ENCODE measurements around the gene CLPTM1.
"Not testable (repeated sequence)": the region's sequence is repeated elsewhere in the genome, so short reads cannot be mapped to it uniquely, and the experiment has no call there.

The CLPTM1 gene, protein sequence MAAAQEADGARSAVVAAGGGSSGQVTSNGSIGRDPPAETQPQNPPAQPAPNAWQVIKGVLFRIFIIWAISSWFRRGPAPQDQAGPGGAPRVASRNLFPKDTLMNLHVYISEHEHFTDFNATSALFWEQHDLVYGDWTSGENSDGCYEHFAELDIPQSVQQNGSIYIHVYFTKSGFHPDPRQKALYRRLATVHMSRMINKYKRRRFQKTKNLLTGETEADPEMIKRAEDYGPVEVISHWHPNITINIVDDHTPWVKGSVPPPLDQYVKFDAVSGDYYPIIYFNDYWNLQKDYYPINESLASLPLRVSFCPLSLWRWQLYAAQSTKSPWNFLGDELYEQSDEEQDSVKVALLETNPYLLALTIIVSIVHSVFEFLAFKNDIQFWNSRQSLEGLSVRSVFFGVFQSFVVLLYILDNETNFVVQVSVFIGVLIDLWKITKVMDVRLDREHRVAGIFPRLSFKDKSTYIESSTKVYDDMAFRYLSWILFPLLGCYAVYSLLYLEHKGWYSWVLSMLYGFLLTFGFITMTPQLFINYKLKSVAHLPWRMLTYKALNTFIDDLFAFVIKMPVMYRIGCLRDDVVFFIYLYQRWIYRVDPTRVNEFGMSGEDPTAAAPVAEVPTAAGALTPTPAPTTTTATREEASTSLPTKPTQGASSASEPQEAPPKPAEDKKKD

DNA sequence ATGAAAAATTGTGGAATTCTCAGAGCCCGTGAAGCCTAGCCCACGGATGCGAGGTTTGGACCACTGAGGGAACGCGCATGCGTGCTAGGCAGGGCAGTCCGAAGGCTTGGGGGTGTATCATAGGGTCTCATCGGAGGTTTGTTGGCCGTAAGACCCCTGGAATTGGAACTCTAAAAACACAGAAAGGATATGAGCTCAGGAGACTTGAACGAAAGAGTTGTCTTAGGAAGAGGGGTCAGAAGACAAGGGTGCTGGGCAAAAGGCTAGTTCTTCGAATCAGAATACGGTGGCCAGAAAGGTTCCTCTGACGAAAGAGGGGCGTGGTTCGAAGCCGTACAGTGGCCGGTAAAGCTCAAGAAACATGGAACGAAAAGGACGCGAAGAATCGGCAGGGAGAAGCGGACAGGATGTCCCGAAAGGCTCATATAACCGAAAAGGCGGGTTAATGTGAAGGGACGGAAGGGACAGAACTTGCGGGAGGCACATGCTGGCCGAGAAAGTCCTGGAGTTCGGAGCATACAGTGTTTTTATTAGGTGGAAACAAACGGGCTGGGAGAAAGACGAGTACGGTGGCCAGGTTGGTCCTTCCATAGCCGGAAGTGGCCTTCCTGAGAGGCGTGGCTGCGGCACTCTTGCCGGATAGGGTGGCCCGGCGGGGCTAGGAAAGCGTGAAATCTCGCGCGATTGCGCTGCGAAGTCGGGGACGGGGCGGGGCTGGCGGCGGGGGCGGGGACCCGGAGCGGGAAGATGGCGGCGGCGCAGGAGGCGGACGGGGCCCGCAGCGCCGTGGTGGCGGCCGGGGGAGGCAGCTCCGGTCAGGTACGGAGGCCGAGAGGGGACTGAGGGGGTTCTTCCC, at the start of gene CLPTM1:
CLPTM1 (plus strand) TSS at position 732 of the 856 bp plus-strand sequence; CDS start at position 748, 16 bp downstream.
- DNase-seq, result peak; percentile 99

DNA sequence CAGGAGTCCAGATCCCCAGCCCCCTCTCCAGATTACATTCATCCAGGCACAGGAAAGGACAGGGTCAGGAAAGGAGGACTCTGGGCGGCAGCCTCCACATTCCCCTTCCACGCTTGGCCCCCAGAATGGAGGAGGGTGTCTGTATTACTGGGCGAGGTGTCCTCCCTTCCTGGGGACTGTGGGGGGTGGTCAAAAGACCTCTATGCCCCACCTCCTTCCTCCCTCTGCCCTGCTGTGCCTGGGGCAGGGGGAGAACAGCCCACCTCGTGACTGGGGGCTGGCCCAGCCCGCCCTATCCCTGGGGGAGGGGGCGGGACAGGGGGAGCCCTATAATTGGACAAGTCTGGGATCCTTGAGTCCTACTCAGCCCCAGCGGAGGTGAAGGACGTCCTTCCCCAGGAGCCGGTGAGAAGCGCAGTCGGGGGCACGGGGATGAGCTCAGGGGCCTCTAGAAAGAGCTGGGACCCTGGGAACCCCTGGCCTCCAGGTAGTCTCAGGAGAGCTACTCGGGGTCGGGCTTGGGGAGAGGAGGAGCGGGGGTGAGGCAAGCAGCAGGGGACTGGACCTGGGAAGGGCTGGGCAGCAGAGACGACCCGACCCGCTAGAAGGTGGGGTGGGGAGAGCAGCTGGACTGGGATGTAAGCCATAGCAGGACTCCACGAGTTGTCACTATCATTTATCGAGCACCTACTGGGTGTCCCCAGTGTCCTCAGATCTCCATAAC, 49.6 kb upstream of the CLPTM1 start, which contains the start of gene APOE:
APOE (plus strand) TSS at position 360 of the 724 bp plus-strand sequence. CDS start 829 bp downstream, outside the sequence.
- no peak for DNase-seq

DNA sequence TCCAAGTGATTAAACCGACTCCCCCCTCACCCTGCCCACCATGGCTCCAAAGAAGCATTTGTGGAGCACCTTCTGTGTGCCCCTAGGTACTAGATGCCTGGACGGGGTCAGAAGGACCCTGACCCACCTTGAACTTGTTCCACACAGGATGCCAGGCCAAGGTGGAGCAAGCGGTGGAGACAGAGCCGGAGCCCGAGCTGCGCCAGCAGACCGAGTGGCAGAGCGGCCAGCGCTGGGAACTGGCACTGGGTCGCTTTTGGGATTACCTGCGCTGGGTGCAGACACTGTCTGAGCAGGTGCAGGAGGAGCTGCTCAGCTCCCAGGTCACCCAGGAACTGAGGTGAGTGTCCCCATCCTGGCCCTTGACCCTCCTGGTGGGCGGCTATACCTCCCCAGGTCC, 47.6 kb upstream of the CLPTM1 start:
- no peak for DNase-seq

DNA sequence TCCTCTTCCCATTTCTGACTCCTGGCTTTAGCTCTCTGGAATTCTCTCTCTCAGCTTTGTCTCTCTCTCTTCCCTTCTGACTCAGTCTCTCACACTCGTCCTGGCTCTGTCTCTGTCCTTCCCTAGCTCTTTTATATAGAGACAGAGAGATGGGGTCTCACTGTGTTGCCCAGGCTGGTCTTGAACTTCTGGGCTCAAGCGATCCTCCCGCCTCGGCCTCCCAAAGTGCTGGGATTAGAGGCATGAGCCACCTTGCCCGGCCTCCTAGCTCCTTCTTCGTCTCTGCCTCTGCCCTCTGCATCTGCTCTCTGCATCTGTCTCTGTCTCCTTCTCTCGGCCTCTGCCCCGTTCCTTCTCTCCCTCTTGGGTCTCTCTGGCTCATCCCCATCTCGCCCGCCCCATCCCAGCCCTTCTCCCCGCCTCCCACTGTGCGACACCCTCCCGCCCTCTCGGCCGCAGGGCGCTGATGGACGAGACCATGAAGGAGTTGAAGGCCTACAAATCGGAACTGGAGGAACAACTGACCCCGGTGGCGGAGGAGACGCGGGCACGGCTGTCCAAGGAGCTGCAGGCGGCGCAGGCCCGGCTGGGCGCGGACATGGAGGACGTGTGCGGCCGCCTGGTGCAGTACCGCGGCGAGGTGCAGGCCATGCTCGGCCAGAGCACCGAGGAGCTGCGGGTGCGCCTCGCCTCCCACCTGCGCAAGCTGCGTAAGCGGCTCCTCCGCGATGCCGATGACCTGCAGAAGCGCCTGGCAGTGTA, 46.9 kb upstream of the CLPTM1 start:
- DNase-seq, result no peak

DNA sequence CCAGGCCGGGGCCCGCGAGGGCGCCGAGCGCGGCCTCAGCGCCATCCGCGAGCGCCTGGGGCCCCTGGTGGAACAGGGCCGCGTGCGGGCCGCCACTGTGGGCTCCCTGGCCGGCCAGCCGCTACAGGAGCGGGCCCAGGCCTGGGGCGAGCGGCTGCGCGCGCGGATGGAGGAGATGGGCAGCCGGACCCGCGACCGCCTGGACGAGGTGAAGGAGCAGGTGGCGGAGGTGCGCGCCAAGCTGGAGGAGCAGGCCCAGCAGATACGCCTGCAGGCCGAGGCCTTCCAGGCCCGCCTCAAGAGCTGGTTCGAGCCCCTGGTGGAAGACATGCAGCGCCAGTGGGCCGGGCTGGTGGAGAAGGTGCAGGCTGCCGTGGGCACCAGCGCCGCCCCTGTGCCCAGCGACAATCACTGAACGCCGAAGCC, 46.3 kb upstream of the CLPTM1 start:
- no peak for DNase-seq

DNA sequence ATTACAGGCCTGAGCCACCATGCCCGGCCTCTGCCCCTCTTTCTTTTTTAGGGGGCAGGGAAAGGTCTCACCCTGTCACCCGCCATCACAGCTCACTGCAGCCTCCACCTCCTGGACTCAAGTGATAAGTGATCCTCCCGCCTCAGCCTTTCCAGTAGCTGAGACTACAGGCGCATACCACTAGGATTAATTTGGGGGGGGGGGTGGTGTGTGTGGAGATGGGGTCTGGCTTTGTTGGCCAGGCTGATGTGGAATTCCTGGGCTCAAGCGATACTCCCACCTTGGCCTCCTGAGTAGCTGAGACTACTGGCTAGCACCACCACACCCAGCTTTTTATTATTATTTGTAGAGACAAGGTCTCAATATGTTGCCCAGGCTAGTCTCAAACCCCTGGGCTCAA, 45.4 kb upstream of the CLPTM1 start:
- DNase-seq, result no peak

DNA sequence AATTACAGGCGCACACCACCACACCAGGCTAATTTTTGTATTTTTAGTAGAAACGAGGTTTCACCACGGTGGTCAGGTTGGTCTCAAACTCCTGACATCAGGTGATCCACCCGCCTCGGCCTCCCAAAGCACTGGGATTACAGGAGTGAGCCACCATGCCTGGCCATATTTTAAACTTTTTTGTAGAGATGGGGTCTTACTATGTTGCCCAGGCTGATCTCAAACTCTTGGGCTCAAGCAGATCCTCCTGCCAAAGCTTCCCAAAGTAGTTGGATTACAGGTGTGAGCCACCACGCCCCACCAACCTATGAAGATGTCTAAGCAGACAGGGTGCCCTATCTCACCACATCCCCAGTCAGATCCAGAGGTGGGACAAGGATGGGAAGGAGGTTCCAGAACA, 43.3 kb upstream of the CLPTM1 start:
- not testable (repeated sequence) for DNase-seq

DNA sequence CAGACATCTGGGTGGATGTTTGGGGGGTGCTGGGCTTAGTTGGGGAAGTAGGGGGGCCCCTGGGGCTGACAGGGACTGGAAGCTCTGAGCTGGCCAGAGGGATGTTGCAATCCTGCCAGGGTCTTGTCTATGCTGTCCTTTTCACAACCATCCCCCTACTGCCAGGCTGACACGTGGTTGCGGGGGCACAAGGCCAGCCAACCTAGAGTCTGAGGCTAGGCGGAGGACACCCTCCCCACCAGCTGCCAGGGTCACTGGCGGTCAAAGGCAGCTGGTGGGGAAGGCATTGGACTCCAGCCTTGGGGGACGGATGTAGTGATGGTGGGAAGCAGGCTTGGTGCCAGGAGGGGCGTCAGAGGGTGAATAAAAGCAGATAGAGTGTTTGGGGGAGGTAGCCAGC, 42.3 kb upstream of the CLPTM1 start:
- DNase-seq, result no peak

DNA sequence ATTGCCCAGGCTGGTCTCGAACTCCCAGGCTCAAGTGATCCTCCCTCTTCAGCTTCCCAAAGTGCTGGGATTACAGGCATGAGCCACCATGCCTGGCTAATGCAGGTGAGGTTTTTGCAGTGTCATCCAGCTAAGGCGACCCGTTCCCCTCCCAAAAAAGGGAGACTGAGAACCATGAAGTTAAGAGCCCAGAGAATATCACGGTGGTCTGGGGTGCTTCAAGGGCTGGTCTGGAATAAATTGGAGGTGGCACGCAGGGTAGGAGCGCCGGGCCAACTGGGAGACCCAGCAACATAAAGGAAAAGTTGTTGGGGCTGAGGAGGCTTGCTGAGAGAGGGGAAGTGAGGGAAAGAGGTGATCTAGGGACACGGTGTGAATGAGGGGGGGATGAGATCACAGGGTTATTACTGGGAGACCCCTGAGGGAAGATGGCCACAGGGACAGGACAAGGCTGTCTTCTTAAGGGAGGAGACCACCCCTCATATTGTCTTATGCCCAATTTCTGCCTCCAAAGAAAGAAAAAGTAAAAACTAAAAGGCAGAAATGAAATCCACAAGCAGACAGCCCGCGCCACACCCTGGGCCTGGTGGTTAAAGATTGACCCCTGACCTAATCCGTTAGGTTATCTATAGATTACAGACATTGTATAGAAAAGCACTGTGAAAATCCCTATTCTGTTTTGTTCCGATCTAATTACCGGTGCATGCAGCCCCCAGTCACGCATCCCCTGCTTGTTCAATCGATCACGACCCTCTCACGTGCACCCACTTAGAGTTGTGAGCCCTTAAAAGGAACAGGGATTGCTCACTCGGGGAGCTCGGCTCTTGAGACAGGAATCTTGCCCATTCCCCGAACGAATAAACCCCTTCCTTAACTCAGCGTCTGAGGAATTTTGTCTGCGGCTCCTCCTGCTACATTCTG, 41.4 kb upstream of the CLPTM1 start:
- DNase-seq, result not testable (repeated sequence)

DNA sequence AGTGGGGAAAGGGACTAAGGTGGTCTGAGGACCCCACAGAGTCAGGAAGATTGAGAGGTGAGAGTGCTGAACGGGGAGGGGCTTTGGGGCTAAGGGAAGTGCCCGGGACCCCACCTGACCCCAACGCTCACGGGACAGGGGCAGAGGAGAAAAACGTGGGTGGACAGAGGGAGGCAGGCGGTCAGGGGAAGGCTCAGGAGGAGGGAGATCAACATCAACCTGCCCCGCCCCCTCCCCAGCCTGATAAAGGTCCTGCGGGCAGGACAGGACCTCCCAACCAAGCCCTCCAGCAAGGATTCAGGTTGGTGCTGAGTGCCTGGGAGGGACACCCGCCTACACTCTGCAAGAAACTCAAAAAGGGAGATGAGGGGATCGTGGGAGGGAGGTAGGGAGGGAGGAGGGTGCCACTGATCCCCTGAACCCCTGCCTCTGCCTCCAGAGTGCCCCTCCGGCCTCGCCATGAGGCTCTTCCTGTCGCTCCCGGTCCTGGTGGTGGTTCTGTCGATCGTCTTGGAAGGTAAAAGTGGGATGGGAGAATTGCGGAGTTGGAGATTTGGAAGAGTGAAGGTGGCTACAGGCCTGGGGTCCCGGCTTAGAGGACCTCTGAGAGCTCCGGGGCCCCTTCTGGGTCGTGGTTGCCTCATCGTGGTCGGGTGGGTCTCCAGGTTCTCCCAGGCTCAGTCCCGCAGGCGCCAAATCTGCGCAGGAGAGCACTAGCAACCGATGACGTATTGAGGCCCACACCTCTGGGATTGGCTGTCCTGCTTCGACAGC, 40.6 kb upstream of the CLPTM1 start, which contains the start of gene APOC1:
APOC1 (plus strand) TSS at position 176 of the 774 bp plus-strand sequence; CDS start at position 460, 284 bp downstream.
- DNase-seq, result peak; percentile 99

DNA sequence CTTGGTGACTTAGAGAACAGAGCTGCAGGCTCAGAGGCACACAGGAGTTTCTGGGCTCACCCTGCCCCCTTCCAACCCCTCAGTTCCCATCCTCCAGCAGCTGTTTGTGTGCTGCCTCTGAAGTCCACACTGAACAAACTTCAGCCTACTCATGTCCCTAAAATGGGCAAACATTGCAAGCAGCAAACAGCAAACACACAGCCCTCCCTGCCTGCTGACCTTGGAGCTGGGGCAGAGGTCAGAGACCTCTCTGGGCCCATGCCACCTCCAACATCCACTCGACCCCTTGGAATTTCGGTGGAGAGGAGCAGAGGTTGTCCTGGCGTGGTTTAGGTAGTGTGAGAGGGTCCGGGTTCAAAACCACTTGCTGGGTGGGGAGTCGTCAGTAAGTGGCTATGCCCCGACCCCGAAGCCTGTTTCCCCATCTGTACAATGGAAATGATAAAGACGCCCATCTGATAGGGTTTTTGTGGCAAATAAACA, 30.9 kb upstream of the CLPTM1 start:
- DNase-seq, result no peak

DNA sequence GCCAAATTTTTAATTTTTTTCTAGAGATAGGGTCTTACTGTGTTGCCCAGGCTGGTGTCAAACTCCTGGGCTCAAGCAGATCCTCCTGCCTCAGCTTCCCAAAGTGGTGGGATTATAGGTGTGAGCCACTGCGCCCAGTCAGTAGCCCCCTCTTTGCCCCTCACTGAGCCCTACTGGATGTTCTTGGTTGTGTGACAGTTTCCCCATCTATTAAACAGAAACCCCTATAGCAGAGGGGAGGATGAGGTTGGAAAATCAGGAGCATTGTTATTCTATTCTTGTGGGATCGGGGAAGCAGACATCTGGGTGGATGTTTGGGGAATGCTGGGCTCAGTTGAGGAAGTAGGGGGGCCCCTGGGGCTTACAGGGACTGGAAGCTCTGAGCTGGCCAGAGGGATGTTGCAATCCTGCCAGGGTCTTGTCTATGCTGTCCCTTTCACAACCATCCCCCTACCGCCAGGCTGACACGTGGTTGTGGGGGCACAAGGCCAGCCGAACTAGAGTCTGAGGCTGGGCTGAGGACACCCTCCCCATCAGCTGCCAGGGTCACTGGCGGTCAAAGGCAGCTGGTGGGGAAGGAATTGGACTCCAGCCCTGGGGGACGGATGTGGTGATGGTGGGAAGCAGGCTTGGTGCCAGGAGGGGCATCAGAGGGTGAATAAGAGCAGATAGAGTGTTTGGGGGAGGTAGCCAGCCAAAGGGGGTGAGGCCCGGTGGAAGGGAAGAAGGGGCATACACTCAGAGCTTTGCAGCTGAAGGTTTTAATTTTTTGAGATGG, 29.9 kb upstream of the CLPTM1 start:
- DNase-seq, result no peak

DNA sequence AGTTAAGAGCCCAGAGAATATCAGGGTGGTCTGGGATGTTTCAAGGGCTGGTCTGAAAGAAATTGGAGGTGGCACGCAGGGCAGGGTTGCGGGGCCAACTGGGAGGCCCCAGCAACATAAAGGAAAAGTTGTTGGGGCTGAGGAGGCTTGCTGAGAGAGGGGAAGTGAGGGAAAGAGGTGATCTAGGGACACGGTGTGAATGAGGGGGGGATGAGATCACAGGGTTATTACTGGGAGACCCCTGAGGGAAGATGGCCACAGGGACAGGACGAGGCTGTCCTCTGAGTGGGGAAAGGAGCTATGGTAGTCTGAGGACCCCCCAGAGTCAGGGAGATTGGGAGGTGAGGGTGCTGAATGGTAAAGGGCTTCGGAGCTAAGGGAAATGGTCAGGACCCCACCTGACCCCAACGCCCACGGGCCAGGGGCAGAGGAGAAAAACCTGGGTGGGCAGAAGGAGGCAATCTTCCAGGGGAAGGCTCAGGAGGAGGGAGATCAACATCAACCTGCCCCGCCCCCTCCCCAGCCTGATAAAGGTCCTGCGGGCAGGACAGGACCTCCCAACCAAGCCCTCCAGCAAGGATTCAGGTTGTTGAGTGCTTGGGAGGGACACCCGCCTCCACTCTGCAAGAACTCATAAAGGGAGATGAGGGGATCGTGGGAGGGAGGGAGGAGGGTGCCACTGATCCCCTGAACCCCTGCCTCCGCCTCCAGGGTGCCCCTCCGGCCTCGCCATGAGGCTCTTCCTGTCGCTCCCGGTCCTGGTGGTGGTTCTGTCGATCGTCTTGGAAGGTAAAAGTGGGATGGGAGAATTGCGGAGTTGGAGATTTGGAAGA, 28.7 kb upstream of the CLPTM1 start:
- peak; percentile 57 for DNase-seq

DNA sequence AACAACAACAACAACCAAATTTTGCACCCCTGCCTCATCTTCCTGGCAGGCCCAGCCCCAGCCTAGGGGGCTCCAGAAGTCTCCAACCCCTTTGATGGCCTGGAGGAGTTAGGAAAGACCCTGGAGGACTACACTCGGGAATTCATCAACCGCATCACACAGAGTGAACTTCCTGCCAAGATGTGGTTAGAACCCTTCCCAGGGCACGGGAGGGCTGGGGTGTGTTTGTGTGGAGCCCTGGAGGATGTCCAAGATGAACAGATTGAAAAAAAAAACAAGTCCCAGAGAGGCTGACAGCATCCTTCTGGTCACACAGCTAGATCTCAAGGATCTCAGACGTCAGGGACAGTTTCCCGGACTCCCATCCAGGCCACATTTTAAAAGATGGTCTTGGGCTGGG, 27.4 kb upstream of the CLPTM1 start:
- no peak for DNase-seq

DNA sequence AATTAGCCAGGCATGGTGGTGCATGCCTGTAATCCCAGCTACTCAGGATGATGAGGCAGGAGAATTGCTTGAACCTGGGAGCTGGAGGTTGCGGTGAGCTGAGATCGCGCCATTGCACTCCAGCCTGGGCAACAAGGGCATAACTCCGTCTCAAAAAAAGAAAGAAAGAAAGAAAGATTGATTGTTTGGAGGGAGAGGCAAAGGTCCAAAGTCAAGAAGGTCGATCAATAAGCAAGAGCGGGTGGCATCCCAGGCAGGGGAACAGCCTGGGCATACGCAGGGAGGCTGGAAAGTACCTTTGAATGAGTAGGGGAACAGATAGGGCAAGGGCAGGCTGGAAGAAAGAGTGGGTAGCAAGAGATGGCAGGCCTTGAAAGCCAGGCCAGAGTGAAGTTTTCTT, 25.1 kb upstream of the CLPTM1 start:
- DNase-seq, result no peak

DNA sequence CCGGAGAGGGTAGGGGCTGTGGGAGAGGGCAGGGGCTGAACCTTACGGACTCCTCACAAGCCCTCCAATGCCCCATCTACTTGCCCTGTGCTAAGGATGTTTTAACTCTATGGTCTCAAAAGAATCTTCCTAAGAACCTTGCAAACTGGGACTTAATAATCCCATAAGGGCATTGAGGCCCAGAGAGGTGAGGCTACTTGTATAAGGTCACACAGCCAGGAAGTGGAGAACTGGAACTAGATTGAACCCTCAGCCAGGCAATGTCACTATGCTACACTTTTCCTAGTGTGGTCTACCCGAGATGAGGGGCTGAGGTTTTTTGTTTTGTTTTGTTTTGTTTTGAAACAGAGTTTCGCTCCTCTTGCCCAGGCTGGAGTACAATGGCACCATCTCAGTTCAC, 23.6 kb upstream of the CLPTM1 start:
- no peak for DNase-seq

DNA sequence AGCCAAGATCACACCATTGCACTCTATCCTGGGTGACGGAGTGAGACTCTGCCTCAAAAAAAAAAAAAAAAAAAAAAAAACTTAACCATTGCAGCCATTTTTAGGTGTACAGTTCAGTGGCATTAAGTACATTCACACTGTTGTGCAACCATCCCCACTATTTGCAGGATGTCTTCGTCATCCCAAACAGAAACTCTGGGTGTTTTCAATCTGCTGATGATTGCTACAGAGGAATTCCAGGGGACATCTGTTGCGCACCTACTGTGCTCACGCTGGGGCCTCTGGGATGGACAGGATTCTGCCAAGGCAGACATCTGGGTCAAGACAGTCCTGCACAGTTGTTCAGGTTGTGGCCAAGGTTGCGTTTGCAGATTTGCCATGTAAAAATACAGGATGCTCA, 15.5 kb upstream of the CLPTM1 start:
- DNase-seq, result no peak
